ENCODE data around the gene IFT22.
"Not testable (repeated sequence)": the region's sequence is repeated elsewhere in the genome, so short reads cannot be mapped to it uniquely, and the experiment has no call there.

IFT22 gene

DNA sequence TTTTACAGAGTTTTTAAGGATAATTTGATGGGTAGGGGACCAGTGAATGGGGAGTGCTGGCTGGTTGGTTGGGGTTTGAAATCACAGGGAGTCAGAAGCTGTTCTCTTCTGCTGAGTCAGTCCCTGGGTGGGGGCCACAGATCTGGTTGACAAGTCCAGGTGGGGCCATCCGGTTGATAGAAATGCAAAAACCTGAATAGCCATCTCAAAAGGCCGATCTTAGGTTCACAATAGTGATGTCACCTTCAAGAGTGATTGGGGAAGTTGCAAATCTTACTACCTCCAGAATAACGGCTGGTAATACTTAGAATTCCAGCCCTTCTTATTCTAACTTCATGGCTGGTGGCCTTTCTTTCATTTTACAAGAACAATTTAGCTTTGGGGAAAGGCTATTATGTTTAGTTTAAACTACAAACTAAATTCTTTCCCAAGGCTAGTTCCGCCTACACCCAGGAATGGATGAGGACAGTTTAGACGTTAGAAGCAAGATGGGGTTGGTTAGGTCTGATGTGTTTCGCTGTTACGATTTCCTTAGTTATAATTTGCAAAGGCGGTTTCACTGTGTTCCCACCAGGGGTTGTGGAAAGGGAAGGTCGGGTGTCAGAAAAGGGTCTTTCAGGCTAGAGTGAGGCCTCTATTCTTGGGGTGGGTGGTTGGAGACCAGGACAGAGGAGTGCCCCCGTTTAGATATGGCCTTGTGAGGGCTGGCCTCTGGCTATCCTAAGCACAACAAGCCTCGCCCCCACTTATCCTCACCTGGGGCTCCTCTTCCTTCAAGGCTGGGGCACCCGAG, 27.4 kb downstream of the IFT22 start:
- H3K9me3 Mint-ChIP-seq (ENCODE audit: low read depth), result no peaks in the 10 kb centered on the region
- no peak overlapping the region for H3K4me3 Mint-ChIP-seq
- peaks cover 21% of the 10 kb centered on the region for H3K27me3 Mint-ChIP-seq
- peaks cover 3% of the 10 kb centered on the region for H3K36me3 Mint-ChIP-seq
- H3K27ac Mint-ChIP-seq, result no peak overlapping the region
- peaks cover 5% of the 10 kb centered on the region for H3K4me1 Mint-ChIP-seq (ENCODE audit: low read depth)

DNA sequence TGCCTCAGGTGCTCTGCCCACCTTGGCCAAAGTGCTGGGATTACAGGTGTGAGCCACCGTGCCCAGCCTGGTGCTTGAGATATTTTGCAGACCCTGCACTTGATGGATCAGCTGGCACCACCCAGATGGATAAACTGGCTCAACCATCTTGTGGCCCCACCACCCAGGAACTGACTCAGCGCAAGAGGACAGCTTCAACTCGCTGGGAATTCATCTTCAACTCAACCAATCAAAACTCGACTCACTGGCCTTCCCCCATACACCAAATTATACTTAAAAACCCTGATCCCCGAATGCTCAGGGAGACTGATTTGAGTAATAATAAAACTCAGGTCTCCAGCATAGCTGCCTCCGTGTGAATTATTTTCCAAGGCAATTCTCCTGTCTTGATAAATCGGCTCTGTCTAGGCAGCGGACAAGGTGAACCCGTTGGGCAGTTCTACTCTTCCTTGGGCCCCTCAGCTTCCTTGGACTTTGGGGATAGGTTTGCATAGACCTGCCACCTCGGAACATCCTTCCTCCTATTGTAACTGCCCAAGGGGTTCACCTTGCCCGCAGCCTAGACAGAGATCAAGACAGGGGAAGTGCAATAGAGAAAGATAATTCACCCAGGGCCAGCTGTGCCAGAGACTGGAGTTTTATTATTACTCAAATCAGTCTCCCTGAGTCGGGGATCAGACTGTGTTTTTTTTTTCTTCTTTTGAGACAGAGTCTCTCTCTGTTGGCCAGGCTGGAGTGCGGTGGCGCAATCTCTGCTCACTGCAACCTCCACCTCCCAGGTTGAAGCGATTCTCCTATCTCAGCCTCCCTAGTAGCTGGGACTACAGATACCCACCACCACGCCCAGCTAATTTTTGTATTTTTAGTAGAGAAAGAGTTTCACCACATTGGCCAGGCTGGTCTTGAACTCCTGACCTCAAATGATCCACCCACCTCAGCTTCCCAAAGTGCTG, 28.3 kb downstream of the IFT22 start:
- peaks cover 19% of the 10 kb centered on the region for H3K27me3 Mint-ChIP-seq
- H3K27ac Mint-ChIP-seq; H3K4me3 Mint-ChIP-seq; H3K9me3 Mint-ChIP-seq (ENCODE audit: low read depth); H3K4me1 Mint-ChIP-seq (ENCODE audit: low read depth); H3K36me3 Mint-ChIP-seq: not testable (repeated sequence)

DNA sequence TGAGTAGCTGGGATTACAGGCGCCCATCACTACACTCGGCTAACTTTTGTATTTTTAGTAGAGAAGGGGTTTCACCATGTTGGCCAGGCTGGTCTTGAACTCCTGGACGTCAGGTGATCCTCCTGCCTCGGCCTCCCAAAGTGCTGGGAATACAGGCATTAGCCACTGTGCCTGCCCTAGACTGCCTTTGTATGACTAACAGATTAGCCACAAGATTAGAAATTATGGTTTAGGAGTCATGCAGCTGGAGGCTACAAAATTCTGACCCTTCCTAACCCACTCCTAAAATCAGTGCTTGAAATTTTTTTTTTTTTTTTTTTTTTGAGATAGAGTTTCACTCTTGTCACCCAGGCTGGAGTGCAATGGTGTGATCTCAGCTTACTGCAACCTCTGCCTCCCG, 29.0 kb downstream of the IFT22 start:
- H3K27me3 Mint-ChIP-seq, result peaks cover 15% of the 10 kb centered on the region
- H3K9me3 Mint-ChIP-seq (ENCODE audit: low read depth); H3K36me3 Mint-ChIP-seq; H3K27ac Mint-ChIP-seq; H3K4me3 Mint-ChIP-seq; H3K4me1 Mint-ChIP-seq (ENCODE audit: low read depth): not testable (repeated sequence)

DNA sequence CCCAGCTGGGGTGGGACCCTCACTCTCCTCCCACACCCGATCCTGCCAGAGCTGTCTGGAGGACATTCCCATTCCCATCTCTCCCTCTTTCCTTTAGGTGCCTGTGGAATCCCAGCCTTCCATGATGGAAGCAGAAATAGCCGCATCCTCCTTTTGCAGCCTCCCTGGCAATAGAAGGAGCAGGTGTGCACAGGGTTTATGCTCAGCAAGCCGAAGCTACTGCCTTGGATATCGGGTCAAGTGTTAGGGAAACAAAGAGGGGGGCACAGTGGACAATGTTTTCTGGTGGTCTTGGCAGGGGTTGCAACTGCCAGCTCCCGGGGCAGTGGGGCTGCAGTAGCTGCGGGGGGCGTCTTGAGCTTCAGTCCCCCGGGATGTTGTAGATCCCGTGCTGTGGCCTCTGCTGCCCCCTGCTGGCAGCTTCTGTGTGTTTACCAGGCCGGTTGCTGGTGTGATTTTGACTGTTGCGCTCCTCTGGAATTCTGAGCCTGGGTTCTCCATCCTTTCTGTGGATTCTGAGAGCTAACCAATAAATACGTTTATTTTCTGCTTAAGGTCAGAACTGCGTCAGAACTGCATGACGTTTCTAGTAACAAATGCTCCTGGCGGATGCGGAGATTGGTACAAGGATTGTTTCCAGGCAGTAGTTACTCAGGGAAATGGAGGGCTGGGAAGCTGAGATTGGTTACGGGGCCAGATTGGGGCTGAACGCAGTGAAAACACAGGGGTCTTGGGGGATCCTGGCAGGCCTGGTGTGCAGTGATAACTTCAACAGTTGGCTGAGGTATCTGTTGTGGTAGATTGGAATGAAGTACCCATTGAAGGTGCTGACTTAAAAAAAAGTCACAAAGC, 31.2 kb downstream of the IFT22 start:
- not testable (repeated sequence) for H3K36me3 Mint-ChIP-seq; H3K27ac Mint-ChIP-seq; H3K4me1 Mint-ChIP-seq (ENCODE audit: low read depth); H3K9me3 Mint-ChIP-seq (ENCODE audit: low read depth); H3K4me3 Mint-ChIP-seq
- H3K27me3 Mint-ChIP-seq, result peaks cover 10% of the 10 kb centered on the region

DNA sequence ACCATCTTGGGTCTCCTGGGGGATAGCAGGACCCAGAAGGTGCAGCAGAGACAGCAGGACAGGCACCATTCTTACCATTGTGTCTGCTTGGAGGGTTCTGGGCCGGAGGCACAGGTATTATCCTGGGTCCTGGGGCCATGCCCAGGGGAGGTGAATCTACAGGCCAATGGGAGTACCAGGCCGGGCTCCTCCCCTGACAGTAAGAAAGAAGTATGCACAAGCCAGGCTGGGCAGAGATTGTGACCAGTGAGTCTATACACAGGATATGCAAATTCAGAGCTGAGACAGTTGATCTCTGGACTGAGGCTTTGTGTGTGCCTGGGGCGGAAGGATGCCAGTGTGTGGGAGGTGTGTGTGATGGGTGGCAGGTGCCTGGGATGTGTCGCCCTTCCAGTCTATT, 31.9 kb downstream of the IFT22 start:
- not testable (repeated sequence) for H3K36me3 Mint-ChIP-seq; H3K4me1 Mint-ChIP-seq (ENCODE audit: low read depth); H3K4me3 Mint-ChIP-seq; H3K9me3 Mint-ChIP-seq (ENCODE audit: low read depth); H3K27ac Mint-ChIP-seq
- H3K27me3 Mint-ChIP-seq, result peaks cover 10% of the 10 kb centered on the region

DNA sequence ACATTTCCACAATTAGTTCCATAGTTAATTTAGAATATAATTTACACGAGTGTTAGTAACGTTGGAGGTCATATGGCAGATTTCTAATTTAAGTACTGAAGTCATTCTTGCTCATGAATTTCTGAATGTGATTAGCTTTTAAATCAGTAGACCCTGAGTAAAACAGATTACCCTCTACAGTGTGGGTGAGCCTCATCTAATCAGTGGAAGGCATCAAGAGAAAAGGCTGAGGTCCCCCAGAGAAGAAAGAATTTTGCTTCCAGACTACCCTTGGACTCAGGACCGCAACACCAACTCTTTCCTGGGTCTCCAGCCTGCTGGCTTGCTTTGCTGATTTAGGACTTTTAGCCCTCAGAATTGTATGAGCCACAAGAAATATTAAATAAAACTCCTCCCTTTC, 33.2 kb downstream of the IFT22 start:
- Mint-ChIP-seq H3K4me3 (no peak overlapping the region), H3K9me3 (ENCODE audit: low read depth) (no peaks in the 10 kb centered on the region), H3K27me3 (peaks cover 7% of the 10 kb centered on the region), H3K4me1 (ENCODE audit: low read depth) (peaks cover 5% of the 10 kb centered on the region), H3K36me3 (no peaks in the 10 kb centered on the region), H3K27ac (no peak overlapping the region)

DNA sequence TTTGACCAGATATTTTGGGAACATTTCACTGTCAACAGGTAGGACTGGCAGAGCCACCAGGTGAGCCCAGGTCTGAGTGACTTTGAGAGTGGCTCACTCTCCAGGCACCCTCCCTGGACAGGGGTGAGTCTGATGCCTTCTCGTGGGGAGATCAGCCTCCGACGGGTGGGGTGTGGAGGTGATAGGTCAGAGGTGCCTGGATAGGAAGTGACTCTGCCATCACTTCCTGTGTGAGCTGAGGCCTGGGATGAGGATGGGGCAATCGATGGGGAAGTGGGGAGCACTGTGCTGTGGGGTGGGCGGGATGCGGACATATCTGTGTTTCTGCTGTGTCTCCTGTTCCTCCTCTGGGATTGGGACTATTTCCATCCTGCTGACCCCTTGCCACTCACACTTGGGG, 34.6 kb downstream of the IFT22 start:
- peaks cover 8% of the 10 kb centered on the region for H3K4me1 Mint-ChIP-seq (ENCODE audit: low read depth)
- no peak overlapping the region for H3K27ac Mint-ChIP-seq
- peaks cover 4% of the 10 kb centered on the region for H3K27me3 Mint-ChIP-seq
- no peaks in the 10 kb centered on the region for H3K9me3 Mint-ChIP-seq (ENCODE audit: low read depth)
- H3K36me3 Mint-ChIP-seq, result no peaks in the 10 kb centered on the region
- H3K4me3 Mint-ChIP-seq, result no peak overlapping the region

DNA sequence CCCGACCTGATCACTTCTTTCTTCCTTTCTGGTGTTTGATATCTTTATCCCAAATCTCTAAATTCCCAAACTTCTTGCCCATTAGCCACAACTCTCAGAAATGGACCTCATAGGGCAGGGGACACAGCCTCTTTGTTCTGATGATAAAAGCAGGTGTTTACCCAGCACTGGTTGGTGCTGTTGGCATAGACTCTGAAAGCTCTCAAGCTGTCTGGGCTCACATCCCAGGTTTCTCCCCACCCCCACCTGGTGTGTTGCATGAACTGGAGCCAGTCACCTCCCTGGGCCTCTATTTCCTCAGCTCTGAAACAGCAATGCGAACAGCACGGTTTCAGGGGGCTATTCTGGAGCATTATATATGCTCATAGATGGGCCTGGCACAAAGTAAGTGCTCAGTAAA, 35.7 kb downstream of the IFT22 start:
- not testable (repeated sequence) for H3K4me3 Mint-ChIP-seq; H3K27me3 Mint-ChIP-seq; H3K36me3 Mint-ChIP-seq; H3K27ac Mint-ChIP-seq; H3K9me3 Mint-ChIP-seq (ENCODE audit: low read depth); H3K4me1 Mint-ChIP-seq (ENCODE audit: low read depth)

DNA sequence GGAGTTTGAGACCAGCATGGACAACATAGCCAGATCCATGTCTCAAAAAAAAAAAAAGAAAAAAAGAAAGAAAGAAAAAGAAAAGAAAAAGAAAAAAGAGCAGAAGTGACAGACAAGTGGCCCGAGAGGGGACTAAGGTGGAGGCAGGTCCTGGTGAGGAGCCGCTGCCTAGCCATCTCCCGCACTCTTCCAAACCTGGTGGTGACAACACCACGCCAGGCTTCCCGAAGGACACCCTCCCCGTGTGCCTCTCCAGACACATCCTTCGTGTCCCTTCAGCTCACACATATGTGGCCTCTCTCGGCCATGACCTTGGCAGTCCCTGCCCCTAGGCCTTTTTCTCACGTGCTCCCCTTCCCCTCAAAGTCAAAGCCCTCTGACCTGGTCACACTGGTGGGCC, 36.4 kb downstream of the IFT22 start:
- Mint-ChIP-seq H3K4me1 (ENCODE audit: low read depth) (peaks cover 3% of the 10 kb centered on the region), H3K4me3 (no peak overlapping the region), H3K9me3 (ENCODE audit: low read depth) (no peaks in the 10 kb centered on the region), H3K36me3 (no peaks in the 10 kb centered on the region), H3K27me3 (no peaks in the 10 kb centered on the region), H3K27ac (no peak overlapping the region)

DNA sequence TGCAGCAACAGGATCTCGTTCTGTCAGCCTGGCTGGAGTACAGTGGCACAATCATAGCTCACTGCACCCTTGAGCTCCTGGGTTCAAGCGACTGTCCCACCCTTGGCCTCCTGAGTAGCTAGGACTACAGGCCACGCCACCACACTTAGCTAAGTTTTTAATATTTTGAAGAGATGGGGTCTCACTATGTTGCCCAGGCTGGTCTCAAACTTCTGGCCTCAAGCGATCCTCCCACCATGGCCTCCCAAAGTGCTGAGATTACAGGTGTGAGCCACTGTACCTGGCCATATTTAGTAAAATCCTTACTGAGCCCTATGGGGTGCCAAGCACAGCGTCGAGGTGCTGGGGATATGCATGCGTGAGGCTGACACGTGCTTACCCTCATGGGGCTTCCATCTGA, 40.7 kb downstream of the IFT22 start:
- not testable (repeated sequence) for H3K36me3 Mint-ChIP-seq; H3K4me3 Mint-ChIP-seq; H3K9me3 Mint-ChIP-seq (ENCODE audit: low read depth); H3K4me1 Mint-ChIP-seq (ENCODE audit: low read depth); H3K27ac Mint-ChIP-seq; H3K27me3 Mint-ChIP-seq

DNA sequence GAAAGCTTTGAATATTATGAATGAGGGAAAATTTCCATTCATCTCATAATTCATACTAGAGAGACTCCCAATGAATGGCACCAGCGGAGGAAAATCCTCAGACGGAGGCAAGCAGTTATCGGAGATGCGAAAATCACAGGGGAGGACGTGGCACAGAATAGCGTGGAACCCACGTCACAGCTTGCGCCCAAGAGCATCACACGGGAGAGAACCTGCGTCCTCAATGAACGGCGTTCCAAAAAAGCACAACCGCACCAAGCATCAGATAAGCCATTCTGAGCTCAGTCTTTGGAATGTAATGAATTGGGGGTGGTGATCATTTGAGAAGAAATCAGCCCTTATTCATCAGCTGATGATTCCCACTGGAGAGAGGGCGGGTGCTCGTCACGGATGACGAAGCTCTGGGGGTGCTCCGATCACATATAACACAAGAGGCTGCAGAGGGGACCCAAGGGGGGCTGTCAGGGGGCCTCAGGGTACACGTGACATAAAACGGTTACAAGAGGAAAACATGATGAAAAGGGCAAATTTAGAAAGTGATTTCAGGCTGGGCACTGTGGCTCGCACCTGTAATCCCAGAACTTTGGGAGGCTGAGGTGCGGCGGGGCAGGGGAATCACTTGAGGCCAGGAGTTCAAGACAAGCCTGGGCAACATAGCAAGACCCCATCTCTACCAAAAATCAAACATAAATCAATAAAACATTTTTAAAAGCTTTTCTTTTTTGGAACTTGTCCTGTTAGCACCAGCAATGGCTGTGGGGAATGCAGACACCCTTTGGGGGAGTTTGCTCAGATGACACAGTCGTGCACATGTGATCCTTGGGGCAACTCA, 42.9 kb downstream of the IFT22 start:
- H3K4me1 Mint-ChIP-seq (ENCODE audit: low read depth), result peaks cover 3% of the 10 kb centered on the region
- H3K27ac Mint-ChIP-seq, result no peak overlapping the region
- H3K27me3 Mint-ChIP-seq, result peaks cover 6% of the 10 kb centered on the region
- no peaks in the 10 kb centered on the region for H3K9me3 Mint-ChIP-seq (ENCODE audit: low read depth)
- no peaks in the 10 kb centered on the region for H3K36me3 Mint-ChIP-seq
- H3K4me3 Mint-ChIP-seq, result no peak overlapping the region

DNA sequence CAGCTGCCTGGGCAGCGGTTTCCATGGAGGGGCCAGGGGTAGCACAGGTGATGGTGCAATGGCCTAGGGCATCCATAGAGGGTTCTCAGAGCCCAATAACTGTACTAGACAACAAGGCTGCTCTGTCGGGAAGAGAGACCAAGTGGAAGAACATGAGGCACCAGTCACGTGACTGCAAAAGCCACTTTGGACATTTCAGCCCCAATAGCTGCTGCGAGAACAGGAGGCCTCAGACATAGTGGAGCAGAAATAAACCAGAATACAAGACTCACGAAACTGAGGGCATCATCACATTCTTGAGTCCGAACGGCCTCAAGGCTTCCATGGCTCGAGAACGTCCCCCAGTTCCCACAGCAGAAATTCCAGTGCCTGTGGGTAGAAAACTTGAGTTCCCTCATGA, 44.5 kb downstream of the IFT22 start:
- Mint-ChIP-seq H3K9me3 (ENCODE audit: low read depth) (no peaks in the 10 kb centered on the region), H3K27me3 (peaks cover 9% of the 10 kb centered on the region), H3K4me1 (ENCODE audit: low read depth) (no peaks in the 10 kb centered on the region), H3K36me3 (no peaks in the 10 kb centered on the region), H3K4me3 (no peak overlapping the region), H3K27ac (no peak overlapping the region)

DNA sequence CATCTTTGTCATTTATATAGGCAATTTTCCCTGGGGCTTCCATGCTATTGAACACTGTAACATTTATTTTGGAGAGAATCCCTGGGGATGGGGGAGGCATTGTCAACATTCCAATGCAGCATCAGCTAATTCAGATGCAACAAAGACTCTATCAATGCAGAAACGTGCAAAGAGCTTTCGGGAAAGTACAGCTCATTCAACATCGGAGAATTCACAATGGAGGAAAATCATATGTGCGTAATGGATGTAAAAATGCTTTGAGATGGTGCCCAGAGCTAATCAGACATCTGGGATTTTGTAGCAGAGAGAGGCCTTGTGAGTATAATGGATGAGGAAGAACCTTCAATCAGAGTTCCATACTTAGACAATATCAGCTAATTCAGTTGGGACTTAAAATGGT, 48.4 kb downstream of the IFT22 start:
- Mint-ChIP-seq H3K9me3 (ENCODE audit: low read depth) (no peaks in the 10 kb centered on the region), H3K4me3 (no peak overlapping the region), H3K36me3 (no peaks in the 10 kb centered on the region), H3K27me3 (peaks cover 6% of the 10 kb centered on the region), H3K27ac (no peak overlapping the region), H3K4me1 (ENCODE audit: low read depth) (no peaks in the 10 kb centered on the region)

DNA sequence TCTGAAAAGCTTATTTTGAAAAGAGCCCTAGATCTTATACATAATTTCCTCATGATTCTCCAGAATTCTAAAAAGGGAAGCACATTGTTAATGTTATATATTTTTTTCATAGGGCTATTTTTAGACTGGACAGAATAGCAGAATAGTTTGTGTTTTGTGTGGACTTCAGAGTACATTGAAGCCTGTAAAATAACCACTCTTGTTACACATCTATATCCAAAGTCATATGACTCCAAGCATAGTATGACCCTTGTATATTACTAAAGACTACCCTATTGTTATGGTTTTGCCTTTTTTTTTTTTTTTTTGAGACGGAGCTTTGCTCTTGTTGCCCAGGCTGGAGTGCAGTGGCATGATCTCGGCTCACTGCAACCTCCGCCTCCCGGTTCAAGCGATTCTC, 50.6 kb downstream of the IFT22 start:
- Mint-ChIP-seq H3K27me3 (peaks cover 3% of the 10 kb centered on the region), H3K36me3 (no peaks in the 10 kb centered on the region), H3K9me3 (ENCODE audit: low read depth) (no peaks in the 10 kb centered on the region), H3K4me1 (ENCODE audit: low read depth) (no peaks in the 10 kb centered on the region), H3K27ac (no peak overlapping the region), H3K4me3 (no peak overlapping the region)

All from activated naive CD8-positive, alpha-beta T cell (primary cell).